GM18499 (cell line): ENCODE data around the gene THSD7A.

Experiments
- ATAC-seq: cut with Tn5 transposase; IDR thresholded peaks from one replicate; pipeline ENCODE4 v1.9.1; 2021; ENCODE audit warnings: moderate number of reproducible peaks; ENCODE audit not compliant: insufficient read depth, unreplicated experiment

The THSD7A gene

GRCh38 chr7:11648101-11648500 lies 183.9 kb downstream of the THSD7A start:
- ATAC-seq: no peak

- ATAC-seq: no peak
These were observed 189.2 kb downstream of the THSD7A start for GRCh38 chr7:11642841-11643240.

GRCh38 chr7:11642276-11642675 lies 189.7 kb downstream of the THSD7A start:
- ATAC-seq: no peak

GRCh38 chr7:11638011-11638774 lies 193.8 kb downstream of the THSD7A start:
- no peak for ATAC-seq

GRCh38 chr7:11636274-11636673 lies 195.7 kb downstream of the THSD7A start:
- ATAC-seq: no peak

- no peak for ATAC-seq
These were observed 198.7 kb downstream of the THSD7A start for GRCh38 chr7:11633310-11633709.

GRCh38 chr7:11630355-11630754 lies 201.6 kb downstream of the THSD7A start:
- ATAC-seq: no peak

GRCh38 chr7:11625669-11626068 lies 206.3 kb downstream of the THSD7A start:
- no peak for ATAC-seq

- no peak for ATAC-seq
These were observed 208.8 kb downstream of the THSD7A start for GRCh38 chr7:11623093-11623678.

GRCh38 chr7:11620406-11621253 lies 211.4 kb downstream of the THSD7A start:
- no peak for ATAC-seq

- ATAC-seq: no peak
These were observed 215.5 kb downstream of the THSD7A start for GRCh38 chr7:11616466-11616865.

- ATAC-seq: no peak
These were observed 216.8 kb downstream of the THSD7A start for GRCh38 chr7:11615174-11615573.

- ATAC-seq: peak; percentile 92
These were observed 218.6 kb downstream of the THSD7A start for GRCh38 chr7:11613292-11613930.

GRCh38 chr7:11612737-11613136 lies 219.3 kb downstream of the THSD7A start:
- ATAC-seq: no peak

- ATAC-seq: no peak
These were observed 222.8 kb downstream of the THSD7A start for GRCh38 chr7:11609096-11609670.

GRCh38 chr7:11607686-11608085 lies 224.3 kb downstream of the THSD7A start:
- no peak for ATAC-seq

- ATAC-seq: no peak
These were observed 226.2 kb downstream of the THSD7A start for GRCh38 chr7:11605749-11606148.

GRCh38 chr7:11604505-11604904 lies 227.5 kb downstream of the THSD7A start:
- ATAC-seq: no peak

- no peak for ATAC-seq
These were observed 230.2 kb downstream of the THSD7A start for GRCh38 chr7:11601761-11602160.

GRCh38 chr7:11593322-11593721 lies 238.7 kb downstream of the THSD7A start:
- no peak for ATAC-seq
